HG03196 (cell line): ENCODE data around the gene CYS1.

ENCODE experiments used
- ATAC-seq: cut with Tn5 transposase; IDR thresholded peaks from one replicate; pipeline ENCODE4 v1.9.1; 2021; ENCODE audit not compliant: unreplicated experiment

The CYS1 gene

DNA sequence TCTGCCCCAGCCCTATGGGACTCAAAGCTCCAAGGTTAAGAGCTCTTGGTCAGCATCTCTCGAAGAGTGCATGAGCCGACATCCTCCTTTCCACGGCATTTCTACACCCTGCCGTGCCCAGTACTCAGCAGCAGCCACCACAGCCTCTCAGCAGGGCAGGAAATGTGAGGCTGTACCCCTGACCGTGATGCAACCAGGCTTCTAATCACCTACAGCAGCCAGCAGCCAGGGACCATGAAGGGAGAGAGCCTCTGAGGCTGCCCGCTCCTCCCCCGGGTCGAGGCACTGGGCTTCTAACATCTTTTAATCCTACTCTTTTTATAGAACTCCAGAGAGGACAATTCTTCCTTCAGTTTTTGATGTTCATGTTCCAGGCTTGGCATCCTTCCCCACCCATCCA, 6.5 kb downstream of the CYS1 start:
- ATAC-seq, result no peak

DNA sequence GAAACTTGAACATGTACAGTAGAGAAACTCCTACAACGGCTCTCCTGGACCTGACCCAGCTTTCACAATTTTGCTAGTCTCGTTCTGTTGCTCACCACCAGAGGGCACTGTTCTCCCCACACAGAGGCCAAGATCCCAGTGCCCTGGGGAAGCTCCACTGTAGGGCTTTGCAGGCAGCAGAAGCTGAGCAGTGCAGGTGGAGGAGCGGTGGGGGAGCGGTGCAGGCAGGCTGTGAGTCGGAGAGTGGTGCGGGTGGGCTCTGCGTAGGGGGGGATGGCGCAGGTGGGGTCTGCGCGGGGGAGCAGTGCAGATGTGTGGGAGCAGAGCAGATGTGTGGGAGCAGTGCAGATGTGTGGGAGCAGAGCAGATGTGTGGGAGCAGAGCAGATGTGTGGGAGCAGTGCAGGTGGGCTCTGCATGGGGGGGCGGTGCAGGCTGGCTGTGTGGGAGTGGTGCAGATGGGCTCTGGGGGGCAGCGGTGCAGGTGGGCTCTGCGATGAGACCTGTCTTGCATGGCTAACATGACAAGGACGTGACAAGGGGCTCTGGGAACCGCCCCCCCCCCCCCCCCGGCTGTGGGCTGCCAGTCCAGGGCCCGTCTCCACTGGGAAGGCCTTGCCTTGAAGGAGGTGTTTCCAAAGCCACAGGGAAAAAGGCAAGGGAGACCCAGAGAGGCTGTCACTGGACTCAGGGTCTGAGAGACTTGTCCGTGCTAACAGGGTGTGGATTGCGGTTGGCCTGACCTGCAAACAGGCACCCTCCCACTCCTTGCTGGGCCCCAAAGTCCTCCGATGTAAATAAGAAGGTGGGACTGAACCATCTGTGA, 7.3 kb downstream of the CYS1 start:
- ATAC-seq, result peak; percentile 69

DNA sequence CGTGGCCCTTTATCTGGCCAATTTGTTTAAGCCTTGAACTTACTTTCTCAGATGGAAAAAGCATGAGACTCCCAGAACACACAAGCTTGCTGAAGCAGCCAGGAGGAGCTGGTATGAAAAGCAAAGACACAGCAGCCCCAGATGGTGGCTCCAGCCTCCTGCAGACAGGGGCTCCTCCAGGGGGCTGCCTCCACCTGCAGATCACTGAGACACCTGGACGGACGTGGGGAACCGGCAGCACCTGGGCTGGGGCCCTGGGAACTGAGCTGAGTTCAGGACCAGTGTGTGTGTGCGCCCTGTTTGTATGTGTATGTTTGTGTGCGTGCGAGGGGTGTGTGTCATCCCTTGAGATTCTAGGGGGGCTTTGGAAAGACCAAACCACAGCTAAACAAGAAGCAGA, 8.6 kb downstream of the CYS1 start:
- ATAC-seq, result no peak

DNA sequence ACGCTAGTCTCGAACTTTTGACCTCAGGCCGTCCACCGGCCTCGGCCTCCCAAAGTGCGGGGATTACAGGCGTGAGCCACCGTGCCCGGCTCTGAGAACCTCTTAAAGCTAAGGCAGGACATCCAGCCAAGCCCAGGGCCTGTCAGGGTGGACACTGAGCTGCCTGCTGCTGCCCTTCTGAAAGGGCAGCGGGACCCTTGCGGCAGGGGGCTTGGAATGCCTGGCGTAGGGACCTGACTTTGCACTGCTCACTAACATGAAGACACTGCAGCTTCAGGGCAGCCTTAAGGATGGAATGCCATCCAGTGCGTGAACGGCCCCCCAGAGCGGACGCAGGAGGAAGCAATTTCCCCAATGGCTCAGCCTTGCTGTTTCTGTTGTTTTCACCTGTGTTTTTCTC, 9.0 kb downstream of the CYS1 start:
- no peak for ATAC-seq

DNA sequence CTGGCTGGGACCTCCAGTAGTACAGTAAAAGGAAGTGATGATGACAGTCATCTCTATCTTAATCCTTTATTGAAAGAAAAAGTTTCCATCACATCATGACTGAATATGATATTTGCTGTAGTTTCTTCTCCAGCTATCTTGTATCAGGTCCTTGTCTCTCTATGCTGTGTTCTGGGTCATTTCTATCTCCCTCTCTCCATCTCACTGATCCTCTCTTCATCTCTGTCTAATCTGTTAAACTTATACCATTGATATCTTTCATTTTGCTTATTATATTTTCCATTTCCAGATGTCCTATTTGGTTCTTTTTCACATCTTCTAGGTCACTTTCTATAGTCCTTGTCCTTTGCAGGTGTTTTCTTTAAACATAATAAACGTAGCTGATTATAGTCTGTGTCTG, 12.3 kb downstream of the CYS1 start:
- ATAC-seq, result no peak

DNA sequence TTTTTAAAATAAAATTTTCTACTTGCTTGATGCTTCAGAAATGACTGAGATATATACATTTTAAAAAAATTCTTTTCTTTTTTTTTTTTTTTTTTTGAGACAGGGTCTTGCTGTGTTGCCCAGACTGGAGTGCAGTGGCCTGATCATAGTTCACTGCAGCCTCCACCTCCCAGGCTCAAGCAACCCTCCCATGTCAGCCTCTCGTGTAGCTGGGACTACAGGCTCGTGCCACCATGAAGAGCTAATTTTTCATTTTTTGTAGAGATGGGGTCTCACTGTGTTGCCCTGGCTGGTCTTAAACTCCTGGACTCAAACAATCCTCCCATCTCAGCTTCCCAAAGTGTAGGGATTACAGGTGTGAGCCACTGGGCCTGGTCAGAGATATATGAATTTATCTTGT, 12.9 kb downstream of the CYS1 start:
- ATAC-seq, result no peak

DNA sequence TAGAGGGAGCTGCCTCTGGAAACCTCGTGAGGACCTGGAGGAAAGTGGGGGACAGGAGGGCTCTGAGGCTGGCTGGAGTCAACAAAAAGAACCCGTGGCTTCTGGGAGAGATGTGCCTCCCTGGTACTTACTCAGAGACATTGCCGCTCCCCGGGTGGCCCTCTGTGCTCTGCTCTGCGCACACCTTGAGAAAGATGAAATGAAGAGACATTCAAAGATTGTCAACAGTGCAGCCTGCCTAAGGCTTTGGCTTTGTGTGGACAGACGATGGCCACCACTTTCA, 14.5 kb downstream of the CYS1 start:
- no peak for ATAC-seq

DNA sequence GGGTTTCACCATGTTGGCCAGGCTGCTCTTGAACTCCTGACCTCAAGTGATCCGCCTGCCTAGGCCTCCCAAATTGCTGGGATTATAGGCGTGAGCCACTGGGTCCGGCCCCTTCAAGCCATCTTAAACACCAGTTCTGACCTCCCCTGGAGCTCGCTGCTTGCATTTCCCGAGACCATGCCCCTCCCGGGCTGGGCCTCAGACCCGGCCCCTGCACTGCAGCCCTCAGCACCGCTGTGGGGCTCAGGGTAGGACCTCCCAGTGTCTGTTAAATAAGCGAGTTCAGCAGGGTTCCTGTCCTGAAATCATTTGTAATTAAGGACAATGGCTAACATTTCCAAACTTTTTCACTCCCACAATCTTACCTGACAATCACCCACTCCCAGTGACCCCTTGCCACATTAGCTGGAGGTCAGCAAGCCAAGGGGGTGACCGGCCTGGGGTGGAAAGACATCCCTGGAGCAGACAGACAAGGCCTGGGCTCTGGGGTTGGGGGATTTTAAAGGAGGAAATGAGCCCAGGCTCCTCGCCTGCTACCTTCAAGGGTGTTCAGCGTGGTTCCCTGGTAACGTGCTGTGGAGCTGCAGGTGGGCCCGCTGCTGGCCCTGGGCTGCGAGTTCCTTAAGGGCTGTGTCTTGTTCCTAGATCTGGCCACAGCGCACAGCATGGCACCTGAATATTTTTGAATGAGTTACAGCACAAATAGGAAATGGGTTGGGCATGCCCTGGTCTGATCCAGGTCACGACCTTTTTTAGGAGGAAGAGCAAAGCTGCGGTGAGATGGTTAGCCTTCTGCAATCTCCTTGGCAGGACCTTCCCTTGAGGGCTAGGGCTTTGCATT, 15.1 kb downstream of the CYS1 start:
- ATAC-seq, result no peak

DNA sequence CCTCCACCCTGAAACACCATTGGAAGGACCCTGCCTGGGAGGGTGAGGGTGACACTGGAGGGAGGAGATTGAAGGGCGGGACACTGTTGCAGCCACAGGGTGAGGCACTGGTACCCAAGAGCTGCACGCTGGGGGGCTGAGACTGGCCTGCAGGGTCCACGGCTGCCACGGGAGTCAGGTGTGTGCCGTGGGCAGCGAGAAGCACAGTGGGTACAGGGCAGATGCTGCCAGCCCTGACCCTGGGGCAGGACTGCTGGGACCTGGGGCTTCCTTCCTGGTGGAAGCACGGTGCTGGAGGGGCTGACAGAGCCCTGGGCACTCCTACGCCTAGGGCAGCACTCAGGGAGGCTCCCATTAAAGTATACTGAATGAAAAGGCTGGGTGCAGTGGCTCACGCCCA, 16.6 kb downstream of the CYS1 start:
- ATAC-seq, result no peak

DNA sequence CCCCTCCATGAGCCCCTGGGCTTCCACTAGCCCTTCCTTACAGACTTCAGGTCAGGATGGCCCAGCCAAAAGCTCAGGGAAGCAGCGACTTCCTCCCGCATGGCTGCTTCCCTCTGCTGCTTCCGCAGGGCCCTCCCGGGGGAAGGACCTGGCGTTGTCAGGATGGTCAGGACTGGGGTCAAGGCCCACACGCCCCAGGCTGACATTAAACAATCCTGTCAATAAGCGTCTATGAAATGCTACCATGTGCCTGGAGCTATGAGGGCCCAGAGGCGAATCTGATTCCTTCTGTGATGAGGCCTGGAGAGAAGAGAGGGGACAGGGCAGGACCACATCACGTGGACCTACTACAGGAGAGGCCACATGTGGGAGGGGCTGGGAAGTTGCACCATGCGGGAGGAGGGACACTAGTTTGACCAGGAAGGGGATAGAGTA, 17.3 kb downstream of the CYS1 start:
- no peak for ATAC-seq

DNA sequence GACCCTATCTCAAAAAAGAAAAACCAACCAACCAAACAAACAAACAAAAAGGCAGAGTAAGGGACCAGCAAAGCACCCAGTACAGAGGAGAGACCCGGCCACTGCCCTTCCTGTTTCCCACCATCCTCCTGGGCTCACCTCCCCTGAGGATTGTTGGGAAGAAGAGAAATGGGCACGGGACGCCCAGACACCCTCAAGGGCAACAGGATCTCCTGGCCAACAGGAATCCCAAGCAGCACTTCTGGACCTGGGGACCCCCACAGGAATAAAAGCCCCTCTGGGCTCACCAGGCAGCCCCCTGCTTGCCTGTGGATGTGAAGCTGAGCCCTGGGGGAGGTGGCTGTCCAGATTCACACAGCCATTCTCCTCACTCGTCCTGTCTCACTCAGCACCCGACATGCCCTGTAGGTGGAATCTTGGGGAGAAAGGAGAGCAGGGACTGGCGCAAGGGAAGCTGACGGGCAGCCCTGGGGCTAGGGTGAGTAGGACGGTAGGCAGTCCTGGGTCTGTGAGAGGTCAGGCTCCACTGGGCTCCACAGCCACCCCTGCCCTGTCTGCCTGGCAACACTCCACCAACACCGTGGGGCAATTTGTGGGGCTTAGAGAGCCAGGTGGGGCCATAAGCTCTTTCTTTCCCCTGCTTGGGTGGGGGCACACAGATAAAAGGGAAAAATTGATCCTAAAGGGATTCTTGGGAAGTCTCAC, 18.8 kb downstream of the CYS1 start:
- no peak for ATAC-seq

DNA sequence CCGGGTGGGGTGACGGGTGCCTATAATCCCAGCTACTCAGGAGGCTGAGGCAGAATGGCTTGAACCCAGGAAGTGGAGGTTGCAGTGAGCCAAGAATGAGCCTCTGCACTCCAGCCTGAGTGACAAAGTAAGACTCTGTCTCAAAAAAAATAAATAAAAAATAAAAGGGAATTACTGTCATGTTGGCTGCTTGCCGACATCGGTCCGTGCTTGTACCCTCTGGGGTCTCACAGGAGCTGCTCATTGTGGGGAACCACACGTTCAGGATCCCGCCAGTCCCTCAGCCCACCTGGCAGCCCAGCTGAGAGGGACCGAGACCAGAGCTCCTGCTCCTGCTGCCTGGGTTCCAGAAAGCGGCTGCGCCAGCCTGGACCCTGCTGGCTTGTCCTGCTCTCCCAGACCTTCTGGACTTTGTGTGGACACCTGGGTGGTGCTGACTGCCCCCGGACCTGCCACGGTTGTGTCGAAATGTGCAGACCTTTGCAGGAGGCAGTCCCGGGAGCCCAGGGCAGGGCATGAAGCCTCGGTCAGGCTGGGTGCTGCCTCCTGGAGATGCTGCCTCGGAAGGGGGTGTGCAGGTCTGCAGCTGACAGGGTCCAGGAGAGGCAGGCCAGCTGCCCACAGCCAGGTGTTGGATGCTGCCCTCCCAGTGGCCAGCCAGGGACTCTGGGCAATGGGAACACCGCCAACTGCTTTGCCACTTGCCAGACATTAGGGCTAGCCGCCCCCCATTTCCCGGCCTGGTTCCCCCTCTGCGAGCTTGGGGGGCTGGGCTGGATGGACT, 20.5 kb downstream of the CYS1 start:
- ATAC-seq, result no peak

DNA sequence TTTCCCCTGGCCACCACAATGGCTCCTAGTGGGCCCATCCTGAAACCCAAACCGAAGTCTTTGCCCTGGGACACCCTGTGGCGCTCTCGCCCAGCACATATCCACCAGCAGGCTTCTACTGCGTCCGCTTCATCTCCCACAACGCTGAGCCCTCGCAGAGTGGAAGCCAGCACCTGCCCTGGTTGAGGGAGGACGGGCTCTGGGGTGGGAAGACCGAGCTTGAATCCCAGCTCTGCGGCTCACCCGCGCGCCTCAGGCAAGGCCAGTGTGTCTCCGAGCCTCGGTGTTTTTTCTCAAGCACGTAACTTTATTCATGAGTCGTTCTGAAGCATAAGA, 21.2 kb downstream of the CYS1 start:
- ATAC-seq, result no peak

DNA sequence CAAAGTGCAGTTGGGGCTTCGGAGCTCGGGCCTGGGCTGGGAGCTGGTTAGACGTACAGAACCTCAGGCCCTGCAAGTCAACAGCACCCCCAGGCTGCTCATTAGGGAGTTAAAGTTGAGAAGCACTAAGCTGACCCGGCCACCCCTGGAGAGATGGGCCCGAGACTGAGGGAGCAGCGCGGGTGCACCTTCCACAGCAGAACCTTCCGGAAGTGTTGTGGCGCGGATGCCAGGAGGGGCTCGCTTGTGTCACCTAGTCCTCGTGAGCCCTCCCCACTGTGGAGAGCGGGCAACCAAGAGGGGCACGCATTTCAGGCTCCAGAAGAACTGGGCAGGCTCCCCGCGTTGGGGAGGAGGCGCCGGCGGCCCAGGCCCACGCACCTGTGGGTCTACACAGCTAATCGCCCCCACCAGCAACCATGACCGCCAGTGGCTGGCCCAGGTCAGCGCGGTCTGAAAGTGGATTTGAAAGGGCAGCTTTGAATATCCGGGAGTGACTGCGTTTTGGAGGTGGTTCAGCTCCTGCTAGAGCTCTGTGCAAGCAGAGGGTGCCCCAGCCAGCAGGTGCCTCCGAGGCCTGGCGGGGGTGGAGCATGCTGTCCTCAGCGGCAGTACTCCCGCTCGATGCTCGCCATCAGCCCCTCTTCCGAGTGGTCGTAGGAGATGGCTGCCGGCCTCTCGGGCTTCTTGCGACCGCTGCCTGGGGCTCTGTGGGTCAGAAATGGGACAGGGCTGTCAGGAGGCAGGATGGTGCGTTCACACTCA, 21.8 kb downstream of the CYS1 start:
- no peak for ATAC-seq

DNA sequence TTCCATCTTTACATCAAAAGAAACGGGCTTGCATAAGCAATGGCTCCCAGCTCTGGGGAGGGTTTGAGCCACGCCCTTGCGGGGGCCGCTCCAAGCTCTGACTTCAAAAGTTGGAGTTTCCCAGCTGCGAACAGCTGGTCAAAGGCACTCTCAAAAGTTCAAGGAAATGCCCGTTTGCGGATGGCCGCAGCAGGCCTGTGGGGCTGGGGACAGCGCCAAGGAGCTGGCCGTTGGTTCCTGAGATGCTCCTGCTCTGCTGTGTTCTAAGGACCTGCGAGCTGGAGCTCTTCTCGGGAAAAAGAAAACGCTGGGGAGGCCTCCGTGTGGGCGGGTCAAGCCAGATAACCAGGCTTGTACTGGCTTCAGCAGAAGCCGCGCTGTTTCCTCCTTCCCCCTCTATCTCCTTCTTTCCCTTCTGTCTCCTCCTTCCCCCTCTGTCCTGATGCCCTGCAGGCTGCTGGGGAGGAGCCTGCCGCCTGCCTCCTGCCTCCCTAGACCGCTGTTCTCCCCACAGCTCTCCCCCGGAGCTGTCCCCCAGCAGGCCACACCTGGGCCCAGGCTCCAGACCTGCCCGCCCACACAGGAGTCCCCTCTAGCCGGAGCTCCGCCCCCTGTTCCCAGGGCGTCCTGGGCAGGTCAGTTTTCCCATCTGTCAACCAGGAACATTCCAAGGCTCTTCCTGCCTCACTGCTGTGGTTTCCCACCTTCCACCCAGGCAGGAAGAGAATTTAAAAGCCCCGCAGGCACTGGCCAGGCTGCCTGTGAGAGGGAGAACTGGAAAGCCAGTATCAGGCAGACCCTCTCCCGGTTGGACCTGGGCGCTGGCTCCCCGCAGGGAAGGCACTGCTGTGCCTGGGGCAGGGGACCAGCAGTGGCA, 22.7 kb downstream of the CYS1 start:
- no peak for ATAC-seq

DNA sequence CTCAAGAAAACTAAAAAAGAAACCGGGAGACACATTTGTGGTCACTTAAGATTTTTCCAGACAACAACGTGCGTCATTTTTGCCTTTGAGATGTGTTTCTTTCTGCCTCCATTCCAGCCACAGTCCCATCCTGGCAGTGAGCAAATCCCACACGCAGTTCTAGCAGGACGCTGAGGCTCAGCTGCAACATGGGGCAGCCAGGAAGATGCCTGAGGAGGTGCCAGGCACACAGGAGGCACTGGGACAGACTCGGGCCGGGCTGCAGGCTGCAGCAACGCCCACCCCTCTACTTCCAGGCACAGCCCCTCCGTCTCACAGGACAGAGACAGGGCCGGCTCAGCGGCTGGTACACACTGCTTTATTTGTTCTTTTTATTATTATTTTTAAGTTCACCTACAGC, 23.8 kb downstream of the CYS1 start:
- no peak for ATAC-seq

DNA sequence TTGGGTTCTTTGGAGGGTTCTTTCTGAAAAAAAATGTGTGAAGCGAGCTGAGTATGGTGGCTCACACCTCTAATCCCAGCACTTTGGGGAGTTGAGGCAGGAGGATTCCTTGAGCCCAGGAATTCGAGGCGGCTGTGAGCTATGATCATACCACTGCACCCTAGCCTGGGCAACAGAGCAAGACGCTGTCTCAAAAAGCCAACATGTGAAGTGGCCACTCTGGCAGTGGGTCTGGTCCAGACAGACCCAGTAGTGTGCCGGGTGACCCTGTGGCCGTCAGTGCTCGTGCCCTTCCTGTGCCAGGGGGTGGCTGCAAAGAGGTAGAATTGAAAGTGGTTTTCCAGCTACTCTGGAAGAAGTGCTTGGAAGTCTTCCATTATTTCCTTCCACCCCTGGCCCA, 25.2 kb downstream of the CYS1 start:
- ATAC-seq, result no peak

DNA sequence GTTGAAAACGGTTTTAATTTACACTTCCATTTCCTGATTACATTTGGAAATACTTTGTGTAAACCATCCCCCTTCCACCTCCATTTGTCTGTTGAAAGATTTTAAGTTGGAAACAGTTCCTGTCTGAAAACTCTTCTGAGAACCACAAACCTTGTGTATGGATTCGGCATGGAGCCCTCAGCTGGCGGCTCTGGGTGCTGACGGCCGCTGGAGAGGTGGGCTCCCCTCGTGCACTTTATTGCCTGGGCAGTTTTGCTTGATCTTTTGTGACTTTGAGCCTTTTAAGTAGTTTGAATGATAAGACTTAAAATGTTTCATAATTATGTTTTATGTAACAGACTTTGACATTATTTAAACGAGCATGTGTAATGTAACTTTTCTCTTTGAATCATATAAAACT, 25.8 kb downstream of the CYS1 start:
- no peak for ATAC-seq

DNA sequence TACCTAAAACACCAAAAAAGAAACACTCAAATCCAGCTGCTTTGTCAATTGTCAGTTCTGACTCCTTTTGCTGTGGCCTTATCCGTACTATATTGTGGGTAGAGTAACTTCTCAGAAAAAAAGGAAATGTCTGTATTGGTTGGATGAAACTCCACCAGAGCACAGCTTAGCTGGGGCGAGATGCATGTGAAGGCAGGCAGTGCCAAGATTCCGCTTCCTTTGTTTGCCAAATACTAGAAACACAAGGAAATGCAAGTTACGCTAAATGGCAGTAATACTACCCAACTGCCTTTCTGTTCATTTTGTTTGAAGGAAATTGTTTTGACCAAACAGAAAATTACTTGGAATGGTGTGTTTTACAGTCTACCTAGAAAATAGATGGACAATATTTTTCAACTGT, 26.9 kb downstream of the CYS1 start:
- ATAC-seq, result no peak

DNA sequence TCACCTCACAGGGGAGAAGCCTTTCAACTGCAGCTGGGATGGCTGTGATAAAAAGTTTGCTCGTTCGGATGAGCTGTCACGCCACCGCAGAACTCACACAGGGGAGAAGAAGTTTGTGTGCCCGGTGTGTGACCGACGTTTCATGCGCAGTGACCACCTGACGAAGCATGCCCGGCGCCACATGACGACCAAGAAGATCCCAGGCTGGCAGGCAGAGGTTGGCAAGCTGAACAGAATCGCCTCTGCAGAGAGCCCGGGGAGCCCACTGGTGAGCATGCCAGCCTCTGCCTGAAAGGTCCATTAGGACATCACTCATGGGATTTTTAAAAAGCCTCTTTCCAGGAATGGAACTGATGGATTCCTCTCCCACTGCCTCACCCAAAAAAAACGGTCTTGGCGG, 28.0 kb downstream of the CYS1 start:
- no peak for ATAC-seq
